HG03175 (cell line): ENCODE results near the gene TMEM258.
A peak's percentile ranks its signal among the peaks of the same experiment; 100 is the strongest.

Experiments
- ATAC-seq: cut with Tn5 transposase; IDR thresholded peaks from one replicate; pipeline ENCODE4 v1.9.1; 2021; ENCODE audit warnings: mild to moderate bottlenecking, moderate library complexity; ENCODE audit not compliant: unreplicated experiment

Gene TMEM258

GRCh38 chr11:61826930-61827570, 34.7 kb upstream of the TMEM258 start:
- peak; percentile 6 for ATAC-seq

GRCh38 chr11:61820174-61820573, 27.8 kb upstream of the TMEM258 start:
- ATAC-seq, result no peak

GRCh38 chr11:61817471-61818202, 25.2 kb upstream of the TMEM258 start:
- no peak for ATAC-seq

- ATAC-seq, result peak; percentile 52
These were observed 24.5 kb upstream of the TMEM258 start, which contains the start of gene FADS1 for GRCh38 chr11:61816736-61817455. Gene FADS1 (minus strand): TSS chr11:61817003. CDS start chr11:61816929, 74 bp downstream.

- ATAC-seq, result peak; percentile 36
These were observed 23.7 kb upstream of the TMEM258 start for GRCh38 chr11:61815790-61816735.

- peak; percentile 47 for ATAC-seq
These were observed 22.8 kb upstream of the TMEM258 start for GRCh38 chr11:61814958-61815789.

- no peak for ATAC-seq
These were observed 22.0 kb upstream of the TMEM258 start for GRCh38 chr11:61814247-61814957.

- no peak for ATAC-seq
These were observed 20.5 kb upstream of the TMEM258 start for GRCh38 chr11:61812736-61813411.

GRCh38 chr11:61811831-61812230, 19.4 kb upstream of the TMEM258 start:
- no peak for ATAC-seq

GRCh38 chr11:61810671-61811175, 18.3 kb upstream of the TMEM258 start:
- ATAC-seq, result no peak

GRCh38 chr11:61806785-61807184, 14.4 kb upstream of the TMEM258 start:
- ATAC-seq, result no peak

- ATAC-seq, result no peak
These were observed 12.7 kb upstream of the TMEM258 start for GRCh38 chr11:61805146-61805545.

- ATAC-seq, result no peak
These were observed 11.7 kb upstream of the TMEM258 start for GRCh38 chr11:61803889-61804647.

GRCh38 chr11:61802605-61803004, 10.2 kb upstream of the TMEM258 start:
- ATAC-seq, result no peak

- ATAC-seq, result no peak
These were observed 8.2 kb upstream of the TMEM258 start for GRCh38 chr11:61800331-61801281.

GRCh38 chr11:61799665-61800284, 7.4 kb upstream of the TMEM258 start:
- no peak for ATAC-seq
